ENCODE measurements around the gene ACTL9.

ACTL9 gene

GRCh38 chr19:8696993-8697392 lies 1.6 kb downstream of the ACTL9 start:
- TF ChIP-seq, protein P1, sequence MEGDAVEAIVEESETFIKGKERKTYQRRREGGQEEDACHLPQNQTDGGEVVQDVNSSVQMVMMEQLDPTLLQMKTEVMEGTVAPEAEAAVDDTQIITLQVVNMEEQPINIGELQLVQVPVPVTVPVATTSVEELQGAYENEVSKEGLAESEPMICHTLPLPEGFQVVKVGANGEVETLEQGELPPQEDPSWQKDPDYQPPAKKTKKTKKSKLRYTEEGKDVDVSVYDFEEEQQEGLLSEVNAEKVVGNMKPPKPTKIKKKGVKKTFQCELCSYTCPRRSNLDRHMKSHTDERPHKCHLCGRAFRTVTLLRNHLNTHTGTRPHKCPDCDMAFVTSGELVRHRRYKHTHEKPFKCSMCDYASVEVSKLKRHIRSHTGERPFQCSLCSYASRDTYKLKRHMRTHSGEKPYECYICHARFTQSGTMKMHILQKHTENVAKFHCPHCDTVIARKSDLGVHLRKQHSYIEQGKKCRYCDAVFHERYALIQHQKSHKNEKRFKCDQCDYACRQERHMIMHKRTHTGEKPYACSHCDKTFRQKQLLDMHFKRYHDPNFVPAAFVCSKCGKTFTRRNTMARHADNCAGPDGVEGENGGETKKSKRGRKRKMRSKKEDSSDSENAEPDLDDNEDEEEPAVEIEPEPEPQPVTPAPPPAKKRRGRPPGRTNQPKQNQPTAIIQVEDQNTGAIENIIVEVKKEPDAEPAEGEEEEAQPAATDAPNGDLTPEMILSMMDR (IDR thresholded peaks at IDR 0.05; ENCODE audit: low read depth, low read length, missing control alignments) = no peak

DNA sequence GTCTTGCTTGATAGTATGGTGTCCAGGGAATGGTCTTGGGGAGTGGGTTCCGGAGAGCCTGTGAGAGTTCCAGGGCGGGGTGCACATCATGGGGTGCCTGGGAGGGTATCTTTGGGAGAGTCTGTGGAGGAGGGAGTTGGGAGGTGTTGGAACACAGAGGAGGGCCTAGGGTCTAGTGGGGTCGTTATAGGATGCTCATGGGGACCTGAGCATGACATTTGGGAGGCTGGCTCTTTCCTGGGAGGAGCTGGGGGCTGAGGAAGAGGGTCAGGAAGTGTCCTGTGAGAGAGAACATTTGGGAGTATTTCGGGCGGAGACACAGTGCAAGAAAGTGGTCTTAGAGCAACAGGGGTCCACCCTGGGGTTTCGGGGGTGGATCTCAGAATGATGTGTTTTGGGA lies 2.7 kb downstream of the ACTL9 start:
- TF ChIP-seq, protein P1 (IDR thresholded peaks at IDR 0.05; ENCODE audit: low read depth, low read length, missing control alignments) = no peak
- H3K4me3 ChIP-seq (replicated peaks; ENCODE audit: low read depth, low read length) = no peak overlapping the region
- no peak for DNase-seq (ENCODE audit: extremely low read depth, low read depth)

More at GRCh38 chr19:8696993-8697392, 1.6 kb downstream of the ACTL9 start:
- H3K4me3 ChIP-seq (replicated peaks; ENCODE audit: low read depth, low read length) = no peak overlapping the region
- DNase-seq (ENCODE audit: extremely low read depth, low read depth) = no peak

- TF ChIP-seq, protein P1 (IDR thresholded peaks at IDR 0.05; ENCODE audit: low read depth, low read length, missing control alignments) = no peak
- DNase-seq (ENCODE audit: extremely low read depth, low read depth) = no peak
- H3K4me3 ChIP-seq (replicated peaks; ENCODE audit: low read depth, low read length) = no peak overlapping the region
Measured at GRCh38 chr19:8695501-8695900, 3.1 kb downstream of the ACTL9 start.

DNA sequence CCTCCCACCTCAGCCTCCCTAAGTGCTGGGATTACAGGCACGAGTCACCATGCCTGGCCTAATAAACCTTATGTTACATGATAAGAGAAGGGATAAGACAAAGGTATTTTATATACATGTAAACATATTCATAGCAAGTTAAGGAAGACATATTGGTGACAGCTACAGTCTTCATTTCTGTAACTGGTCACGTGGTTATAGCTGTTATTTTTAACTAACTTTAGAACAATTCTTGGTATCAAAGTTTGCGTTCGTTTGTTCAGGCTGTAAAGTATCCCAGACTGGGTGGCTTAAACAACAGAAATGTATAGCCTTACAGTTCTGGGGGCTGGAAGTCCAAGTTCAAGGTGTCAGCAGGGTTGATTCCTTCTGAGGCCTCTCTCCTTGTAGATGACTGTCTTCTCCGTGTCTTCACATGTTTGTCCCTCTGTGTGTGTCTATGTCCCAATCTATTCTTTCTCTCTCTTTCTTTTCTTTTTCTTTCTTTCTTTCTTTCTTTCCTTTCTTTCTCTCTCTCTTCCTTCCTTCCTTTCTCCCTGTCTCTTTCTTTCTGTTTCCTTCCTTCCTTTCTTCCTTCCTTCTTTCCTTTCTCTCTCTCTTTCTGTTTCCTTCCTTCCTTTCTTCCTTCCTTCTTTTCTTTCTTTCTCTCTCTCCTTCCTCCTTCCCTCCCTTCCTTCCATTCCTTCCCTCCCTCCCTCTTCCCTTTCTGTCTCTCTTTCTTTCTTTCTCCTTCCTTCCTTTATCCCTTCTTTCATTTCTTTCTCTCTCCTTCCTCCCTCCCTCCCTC lies 7.6 kb downstream of the ACTL9 start:
- TF ChIP-seq, protein P1 (IDR thresholded peaks at IDR 0.05; ENCODE audit: low read depth, low read length, missing control alignments) = no peak
- no peak overlapping the region for H3K4me3 ChIP-seq (replicated peaks; ENCODE audit: low read depth, low read length)
- no peak for DNase-seq (ENCODE audit: extremely low read depth, low read depth)

GRCh38 chr19:8688930-8689329 lies 9.7 kb downstream of the ACTL9 start:
- H3K4me3 ChIP-seq (replicated peaks; ENCODE audit: low read depth, low read length) = no peak overlapping the region
- no peak for DNase-seq (ENCODE audit: extremely low read depth, low read depth)
- TF ChIP-seq, protein P1 (IDR thresholded peaks at IDR 0.05; ENCODE audit: low read depth, low read length, missing control alignments) = no peak

- no peak for DNase-seq (ENCODE audit: extremely low read depth, low read depth)
- no peak overlapping the region for H3K4me3 ChIP-seq (replicated peaks; ENCODE audit: low read depth, low read length)
- TF ChIP-seq, protein P1 (IDR thresholded peaks at IDR 0.05; ENCODE audit: low read depth, low read length, missing control alignments) = no peak
Measured at GRCh38 chr19:8686549-8686948, 12.0 kb downstream of the ACTL9 start.

Measured in HFF-Myc (cell line).